Stimulated activated CD4-positive, alpha-beta T cell treated with anti-CD3 and anti-CD28 coated beads, Interleukin-2, amount 100 ng/mL, for 4 hours (primary cell): Measurements from ENCODE around the gene ZNF180.
"Not testable (repeated sequence)": the region's sequence is repeated elsewhere in the genome, so short reads cannot be mapped to it uniquely, and the experiment has no call there.

Experiments
- DNase-seq: peaks from one replicate; pipeline ENCODE4 v3.0.0-alpha.2; 2020; ENCODE audit warnings: low read depth

ZNF180 gene

DNA sequence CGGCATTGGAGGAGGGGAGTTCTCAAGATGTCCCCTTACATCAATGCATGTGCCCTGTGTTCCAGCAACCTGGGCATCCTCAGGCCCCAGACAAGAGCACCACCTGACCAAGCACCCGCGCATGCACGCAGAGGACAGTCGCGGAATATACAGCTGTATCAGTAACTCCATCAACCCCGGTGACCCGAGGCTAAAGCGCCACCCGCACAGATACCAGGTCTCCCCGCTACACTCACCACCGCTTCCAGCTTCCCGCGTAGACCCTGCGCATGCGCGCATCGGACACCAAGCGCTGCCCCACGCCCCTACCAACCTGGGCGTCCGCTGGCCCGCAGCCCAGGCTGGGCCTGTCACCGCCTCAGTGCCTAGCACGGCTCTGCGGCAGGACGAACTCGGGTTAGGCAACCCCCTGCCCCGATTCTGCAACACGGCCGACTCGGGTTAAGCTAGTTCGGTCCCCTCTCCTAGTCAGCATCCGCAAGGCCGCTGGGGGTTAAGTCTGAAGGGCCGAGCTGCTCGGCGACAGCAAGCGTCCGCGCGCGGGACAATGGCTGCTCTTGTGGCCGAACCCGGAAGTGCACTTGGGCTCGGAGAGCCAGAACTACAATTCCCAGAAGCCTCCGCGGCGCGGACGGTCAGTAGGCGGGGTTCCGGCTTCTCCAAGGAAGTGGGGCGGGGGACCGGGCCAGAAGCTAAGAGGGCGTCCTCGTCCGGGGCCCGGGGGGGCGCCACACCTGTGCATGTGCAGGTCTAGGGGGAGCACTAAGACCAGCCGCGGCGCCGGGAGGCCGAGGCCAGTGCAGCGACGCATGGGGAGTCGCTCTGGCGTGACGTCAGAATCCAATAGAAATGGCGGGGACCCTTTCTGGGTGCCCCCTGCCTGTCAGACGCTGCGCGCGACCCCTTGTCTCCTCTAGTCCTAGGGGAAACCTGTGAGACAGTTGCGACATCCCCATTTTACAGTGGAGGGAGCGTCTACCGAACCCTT is at the start of gene ZNF180:
TSS of gene ZNF180 (minus strand) at position 561 of the 988 bp plus-strand sequence. CDS start 3,188 bp downstream, outside the sequence.
- DNase-seq: peak; percentile 91

DNA sequence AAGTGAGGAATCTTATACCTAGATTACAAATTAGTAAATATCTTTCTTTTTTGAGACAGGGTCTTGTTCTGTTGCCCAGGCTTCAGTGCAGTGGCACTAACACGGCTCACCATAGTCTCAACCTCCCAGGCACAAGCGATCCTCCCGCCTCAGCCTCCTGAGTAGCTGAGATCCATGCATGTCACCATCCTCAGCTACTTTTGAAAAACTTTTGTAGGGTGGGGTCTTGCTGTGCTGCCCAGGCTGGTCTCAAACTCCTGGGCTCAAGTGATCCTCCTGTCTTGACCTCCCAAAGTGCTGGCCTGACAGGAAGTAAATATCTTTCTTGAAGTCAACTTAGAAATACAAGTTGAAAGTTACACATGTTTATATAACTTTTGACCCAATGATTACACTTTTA is 49.2 kb upstream of the ZNF180 start:
- no peak for DNase-seq

DNA sequence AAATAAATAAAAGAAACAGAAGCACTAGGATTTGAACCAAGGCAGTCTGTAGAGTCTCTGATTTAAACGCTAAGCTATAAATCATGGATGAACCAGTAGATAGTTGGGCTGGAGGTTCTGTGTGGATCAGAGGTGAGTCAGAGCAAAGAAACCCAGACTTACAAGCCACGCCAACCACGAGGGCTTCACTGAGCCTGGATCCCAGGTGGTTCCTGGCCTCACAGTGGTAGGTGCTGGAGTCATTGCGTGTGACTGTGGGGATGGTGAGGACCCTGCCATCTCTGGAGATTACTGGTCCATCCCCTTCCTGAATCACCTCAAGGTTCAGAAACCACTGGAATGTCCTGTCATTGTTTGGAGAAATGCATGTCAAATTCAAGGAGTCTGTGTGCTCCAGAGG is 48.4 kb upstream of the ZNF180 start:
- DNase-seq: no peak

DNA sequence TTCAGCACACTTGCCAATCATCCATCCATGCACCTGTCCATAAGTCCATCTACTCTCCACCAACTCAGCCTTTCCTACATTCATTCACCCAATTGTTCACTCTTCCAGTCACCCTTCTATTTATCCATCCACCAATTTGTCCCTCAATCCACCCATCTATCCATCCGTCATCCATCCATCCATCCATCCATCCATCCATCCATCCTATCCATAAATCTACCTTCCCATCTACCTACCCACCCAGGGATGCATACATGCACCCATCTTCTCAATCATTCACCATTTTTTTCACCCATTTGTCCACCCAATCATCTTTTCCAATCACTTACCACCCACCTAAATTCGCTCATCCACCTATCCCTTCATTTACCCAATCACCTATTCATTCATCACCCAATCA is 43.7 kb upstream of the ZNF180 start:
- no peak for DNase-seq

DNA sequence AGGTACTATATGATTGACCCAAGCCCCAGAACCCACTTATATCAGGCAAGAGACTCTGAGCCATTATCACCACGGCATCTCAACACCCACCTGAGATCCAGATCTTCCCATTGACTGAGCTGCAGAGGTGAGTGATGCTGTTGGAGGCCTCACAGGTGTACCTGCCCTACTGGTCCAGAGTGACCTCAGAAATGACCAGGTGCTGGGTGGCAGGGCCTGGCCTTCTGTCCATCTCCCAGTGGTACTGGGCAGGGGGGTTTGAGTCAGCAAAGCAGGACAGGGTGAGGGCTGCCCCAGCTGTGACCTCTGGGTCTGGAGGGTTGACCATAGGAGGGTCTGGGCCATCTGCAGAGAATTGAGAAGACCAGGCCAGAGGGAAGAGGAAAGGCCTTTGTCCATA is 42.3 kb upstream of the ZNF180 start:
- no peak for DNase-seq

DNA sequence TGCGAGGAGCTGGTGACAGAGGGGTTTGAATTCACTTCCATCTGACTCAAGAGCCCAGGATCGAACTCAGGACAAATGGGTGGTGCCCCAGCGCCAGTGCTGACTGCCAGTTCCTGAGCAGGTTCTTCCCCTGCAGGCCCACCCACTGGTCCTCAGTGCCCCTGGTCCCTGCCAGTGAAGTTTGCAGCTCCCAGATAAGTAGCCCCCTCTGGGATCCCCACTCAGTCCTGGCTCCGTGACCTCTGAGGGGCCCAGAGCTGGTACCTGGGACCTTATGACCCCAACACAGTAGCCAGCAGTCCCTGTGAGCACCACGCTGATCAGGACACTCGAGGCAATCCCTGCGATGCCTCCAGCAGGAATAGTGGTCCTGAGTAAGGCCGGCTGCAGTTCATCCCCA is 40.4 kb upstream of the ZNF180 start:
- DNase-seq: no peak

DNA sequence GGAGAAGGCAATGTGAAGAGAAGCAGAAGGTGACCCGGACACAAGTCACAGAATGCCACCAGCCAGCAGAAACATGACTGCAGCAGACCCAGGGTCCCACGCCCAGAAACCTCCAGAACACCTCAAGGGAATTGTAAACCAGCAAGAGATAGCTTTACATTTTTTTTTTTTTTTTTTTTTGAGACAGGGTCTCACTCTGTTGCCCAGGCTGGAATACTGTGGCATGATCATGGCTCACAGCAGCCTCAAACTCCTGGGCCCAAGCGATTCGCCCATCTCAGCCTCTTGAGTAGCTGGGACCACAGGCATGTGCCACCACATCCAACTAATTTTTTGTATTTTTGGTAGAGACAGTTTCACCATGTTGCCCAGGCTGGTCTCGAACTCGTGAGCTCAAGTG is 39.7 kb upstream of the ZNF180 start:
- no peak for DNase-seq

DNA sequence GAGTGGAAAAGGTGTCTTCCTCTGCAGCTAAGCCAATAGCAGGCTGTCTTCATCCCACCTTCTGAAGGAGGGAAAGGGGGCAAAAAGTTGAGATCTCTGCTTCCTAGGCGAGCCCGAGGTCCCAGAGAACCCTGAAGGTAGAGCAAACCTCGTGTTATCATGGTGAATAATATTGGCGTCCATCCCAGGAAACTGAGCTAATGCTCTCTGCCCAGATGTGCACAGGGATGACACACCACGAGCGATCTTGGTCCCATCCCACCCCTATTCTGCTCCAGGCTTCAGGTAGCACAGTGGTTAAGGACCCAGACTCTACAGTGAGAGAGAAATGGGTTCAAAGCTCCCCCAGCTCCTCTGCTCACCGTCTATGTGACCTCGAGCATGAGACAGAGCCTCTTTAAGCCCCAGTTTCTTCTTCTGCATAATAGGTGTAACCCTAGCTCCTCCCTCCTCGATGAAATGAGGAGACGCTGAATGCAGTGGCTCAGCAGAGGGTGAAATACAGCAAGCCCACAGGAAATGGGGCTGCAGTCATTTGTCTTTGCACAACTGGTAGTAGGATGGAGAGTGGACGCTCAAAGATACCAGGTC is 39.0 kb upstream of the ZNF180 start:
- DNase-seq: no peak

DNA sequence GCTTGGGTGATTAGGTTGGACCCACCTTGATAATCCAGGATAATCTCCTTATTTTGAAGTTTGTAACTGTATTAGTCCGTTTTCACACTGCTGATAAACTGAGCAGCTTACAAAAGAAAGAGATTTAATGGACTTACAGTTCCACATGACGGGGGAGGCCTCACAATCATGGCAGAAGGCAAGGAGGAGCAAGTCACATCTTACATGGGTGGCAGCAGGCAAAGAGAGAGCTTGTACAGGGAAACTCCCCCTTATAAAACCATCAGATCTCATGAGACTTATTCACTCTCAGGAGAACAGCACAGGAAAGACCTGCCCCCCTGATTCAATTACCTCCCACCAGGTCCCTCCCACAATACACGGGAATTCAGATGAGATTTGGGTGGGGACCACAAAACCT is 35.0 kb upstream of the ZNF180 start:
- DNase-seq: not testable (repeated sequence)

DNA sequence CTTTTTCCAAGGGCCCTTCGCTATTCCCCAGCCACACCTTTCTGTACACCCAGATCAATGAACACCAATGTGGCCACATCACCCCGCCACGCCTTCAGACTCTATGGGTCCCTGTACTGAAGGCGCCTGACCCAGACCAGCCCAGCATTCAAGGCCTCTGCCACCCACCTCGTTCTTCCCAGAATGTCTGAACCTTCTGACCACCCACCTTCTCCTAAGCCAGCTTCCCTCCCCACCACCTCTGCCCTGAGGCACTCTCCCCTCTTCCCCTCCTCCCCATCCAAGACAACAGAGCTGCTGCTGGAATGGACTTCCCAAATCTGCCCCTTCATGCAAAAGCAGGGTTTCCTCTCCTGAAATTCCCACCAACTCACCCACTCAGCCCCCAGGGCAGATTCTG is 32.5 kb upstream of the ZNF180 start:
- no peak for DNase-seq

DNA sequence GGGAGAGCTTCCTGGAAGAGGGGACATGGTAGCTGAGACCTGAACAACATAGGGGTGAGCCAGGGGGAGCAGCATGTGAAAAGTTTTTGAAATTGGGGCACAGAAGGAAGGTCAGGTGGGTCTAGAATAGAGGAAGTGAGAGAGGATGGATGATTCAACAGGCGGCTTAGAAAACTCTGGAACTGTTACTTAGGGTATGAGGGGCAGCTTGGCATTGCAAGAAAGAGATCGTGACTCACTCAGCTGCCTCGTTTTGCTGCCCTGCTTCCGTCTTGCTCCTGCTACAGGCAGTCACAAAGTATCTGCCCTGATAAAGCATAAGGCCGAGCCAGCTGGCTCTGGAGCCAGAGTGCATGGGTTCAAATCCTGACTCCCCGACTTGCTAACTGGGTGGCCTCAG is 30.5 kb upstream of the ZNF180 start:
- DNase-seq: no peak

DNA sequence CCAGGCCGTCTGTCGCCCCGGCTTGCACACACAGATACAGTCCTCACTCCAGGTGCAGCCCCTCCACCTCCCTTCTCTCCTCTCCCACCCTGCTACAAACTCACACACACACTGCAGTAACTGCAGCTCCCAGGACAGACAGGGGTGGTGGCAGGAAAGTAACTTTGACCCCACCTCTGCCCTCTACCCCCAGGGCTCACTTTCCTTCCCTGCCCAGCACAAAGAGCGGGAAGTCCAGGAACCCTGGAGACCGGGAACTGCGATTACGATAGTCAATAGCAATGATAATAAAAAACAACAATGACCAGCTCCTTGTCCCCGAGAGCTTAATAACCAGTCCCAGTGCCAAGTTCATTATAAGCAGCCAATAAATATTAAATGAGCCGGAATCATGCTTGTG is 29.2 kb upstream of the ZNF180 start, which contains the start of gene CEACAM20:
TSS of gene CEACAM20 (minus strand) at position 140 of the 400 bp plus-strand sequence. CDS start 166 bp downstream, outside the sequence.
- no peak for DNase-seq

DNA sequence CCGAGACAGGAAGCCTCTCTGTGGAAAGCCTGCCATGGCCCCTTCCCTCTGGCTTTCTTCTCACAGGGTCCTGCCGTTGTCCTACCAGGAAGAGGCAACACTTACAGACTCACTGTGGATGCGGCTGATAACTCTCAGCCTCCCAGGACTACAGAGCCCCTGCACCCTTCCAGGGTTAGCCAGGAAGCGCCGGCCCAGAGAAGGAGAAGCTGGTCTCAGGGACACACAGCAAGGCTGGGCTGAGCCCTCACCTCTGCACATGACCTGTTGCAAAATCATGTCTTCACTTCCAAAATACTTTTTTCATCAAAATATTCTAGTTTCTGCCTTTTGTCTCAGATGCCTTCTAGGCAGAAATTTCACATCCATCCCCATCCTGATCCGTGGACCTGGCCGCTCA is 27.2 kb upstream of the ZNF180 start:
- DNase-seq: no peak

DNA sequence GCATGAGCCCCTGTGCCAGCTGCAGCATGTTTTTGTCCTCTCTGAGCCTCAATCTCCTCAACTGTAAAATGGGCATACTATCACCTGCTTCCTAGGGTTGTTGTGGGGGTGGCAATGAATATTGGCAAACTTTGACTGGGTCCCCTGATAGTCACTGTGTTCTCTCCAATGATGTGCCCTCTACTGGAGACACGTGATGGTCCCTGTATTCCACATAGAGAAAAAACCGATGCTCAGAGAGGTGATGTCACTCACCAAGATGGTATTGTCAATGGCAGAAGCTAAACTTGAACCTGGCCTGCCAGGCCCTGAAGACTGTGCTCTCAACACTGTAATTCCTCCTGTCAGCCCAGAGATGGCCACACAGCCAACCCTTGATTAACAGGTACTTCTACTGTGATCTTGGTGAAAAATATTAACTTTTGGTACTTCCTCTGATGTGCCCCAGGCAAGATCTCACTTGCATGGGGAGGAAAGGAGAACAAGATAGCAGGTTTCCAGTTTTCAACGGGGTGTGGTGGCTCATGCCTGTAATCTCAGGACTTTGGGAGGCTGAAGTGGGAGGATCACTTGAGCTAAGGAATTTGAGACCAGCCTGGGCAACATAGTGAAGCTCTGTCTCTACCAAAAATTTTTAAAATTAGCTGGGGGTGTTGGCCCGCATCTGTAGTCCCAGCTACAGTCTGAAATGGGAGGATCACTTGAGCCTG is 25.6 kb upstream of the ZNF180 start:
- DNase-seq: no peak

DNA sequence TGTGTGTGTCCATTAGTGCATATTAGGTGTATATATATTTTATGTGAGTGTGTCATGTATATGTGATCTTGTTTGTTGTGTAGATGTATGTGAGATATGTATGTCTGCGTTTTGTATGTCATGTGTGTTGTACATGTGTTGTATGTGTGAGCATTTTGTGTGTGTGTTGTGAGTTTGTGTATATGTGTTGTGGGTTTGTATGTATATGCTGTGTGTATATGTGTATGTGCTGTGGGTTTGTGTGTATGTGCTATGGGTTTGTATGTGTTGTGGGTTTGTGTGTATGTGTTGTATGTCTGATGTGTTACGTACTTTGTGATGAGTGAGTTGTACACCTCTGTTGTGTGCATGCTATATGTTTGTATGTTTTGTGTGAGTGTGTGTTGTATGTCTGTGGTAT is 21.0 kb upstream of the ZNF180 start:
- DNase-seq: no peak

DNA sequence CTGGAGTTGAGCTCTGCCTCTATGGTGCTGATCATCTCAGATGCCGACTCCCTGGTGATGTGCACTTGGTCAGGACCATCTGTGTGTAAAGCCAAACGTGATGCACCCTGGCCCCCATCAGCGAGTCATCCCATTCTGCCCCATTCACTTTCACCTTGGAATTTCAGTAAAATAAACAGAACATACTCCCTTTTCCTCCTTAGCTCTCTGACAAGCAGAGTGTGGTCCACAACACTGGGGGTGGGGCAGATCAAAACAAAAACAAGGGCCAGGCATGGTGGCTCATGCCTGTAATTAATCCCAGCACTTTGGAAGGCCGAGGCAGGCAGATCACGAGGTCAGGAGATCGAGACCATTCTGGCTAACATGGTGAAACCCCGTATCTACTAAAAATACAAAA is 16.8 kb upstream of the ZNF180 start:
- DNase-seq: no peak

DNA sequence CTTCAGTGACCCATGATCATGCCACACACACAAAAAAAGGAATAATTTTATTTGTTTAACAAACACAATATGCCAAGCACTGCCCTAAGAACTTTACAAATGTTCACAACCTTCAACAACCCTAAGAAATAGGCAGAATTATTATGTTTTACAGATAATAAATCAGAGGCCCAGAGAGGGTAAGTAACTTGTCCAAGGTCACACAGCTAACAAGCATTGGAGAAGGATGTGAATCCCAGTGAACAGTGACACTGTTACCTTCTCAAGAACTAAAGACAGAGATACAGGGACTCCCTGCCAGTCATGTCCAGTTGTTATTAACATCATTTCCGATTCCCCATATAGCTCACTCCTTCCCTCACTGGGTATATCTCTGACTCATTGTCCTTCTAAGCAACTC is 15.6 kb upstream of the ZNF180 start:
- DNase-seq: no peak

DNA sequence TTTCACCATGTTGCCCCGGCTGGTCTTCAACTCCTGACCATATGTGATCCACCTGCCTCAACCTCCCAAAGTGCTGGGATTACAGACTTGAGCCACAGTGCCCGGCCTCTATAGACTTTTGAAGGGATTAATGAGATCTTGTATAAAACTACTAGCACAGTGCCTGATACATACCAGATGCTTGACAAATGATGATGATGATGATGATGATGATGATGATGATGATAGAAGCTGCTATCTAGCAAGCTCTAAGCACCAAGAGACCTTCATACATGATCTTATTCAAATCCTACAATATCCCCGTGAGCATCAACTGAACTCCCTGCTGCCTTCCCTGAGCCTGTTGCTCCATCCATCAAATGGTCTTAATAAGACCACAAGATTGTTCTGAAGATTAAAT is 14.7 kb upstream of the ZNF180 start:
- no peak for DNase-seq

DNA sequence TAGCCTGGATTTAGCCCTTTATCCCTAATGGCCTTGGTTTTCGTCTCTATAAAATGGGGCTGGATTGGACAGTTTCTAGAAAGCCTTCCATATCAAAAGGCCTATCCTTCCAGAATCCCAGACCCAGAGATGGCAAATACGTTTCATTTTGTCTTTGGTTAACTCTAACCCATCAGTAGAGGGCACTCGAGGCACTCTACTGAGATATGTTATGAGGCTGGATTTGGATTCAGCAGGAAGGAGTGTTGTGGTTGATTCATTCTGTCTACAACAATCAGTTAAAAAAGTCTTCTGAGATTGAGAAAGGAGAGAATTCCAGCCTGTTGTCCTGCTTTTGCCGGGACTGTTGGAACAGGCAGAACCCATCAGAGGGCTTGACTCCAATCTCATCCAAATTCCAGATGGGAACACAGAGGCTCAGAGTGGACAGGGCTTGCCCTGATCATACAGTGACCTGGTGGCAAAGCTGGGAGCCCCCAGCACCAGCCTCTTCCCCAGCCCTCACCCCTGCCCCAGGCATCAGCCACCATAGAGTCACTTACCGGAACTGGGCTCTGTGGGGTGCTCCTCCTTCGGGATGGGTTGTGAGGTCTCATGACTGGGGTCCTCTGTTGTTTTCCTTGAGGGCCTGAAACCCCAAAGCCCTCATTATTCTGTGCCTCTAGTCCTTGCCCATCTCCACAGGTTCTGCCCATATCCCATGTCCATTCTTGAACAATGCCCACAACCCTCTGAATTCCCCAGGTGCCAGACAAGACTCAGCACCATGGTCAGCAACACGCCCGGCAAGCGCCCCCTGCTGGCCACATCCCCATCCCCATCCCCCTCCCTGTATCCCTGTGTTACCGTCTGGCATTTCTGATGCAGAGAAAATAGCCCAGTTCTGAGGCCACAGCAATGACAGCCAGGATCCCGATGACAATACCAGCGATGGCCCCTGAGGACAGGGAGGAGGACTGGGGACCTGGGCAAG is 12.3 kb upstream of the ZNF180 start:
- DNase-seq: peak; percentile 2

DNA sequence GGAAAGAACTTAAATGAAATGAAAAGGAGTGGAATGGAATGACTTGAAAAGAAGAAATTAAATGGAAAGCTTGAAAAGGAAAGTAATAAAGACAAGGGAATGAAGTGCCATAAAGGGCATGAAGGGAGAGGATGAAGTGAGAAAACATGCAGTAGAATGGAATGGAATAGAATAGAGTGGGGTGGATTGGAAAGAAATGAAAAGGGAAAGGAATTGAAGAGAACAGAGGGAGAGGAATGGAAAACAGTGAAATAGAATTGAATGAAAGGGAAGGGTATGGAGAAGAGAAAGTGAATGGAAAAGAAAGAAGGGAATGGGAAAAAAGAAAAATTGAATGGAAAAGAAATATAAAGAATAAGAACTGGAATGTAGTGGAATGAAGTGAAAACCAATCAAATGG is 9.2 kb upstream of the ZNF180 start:
- DNase-seq: no peak

DNA sequence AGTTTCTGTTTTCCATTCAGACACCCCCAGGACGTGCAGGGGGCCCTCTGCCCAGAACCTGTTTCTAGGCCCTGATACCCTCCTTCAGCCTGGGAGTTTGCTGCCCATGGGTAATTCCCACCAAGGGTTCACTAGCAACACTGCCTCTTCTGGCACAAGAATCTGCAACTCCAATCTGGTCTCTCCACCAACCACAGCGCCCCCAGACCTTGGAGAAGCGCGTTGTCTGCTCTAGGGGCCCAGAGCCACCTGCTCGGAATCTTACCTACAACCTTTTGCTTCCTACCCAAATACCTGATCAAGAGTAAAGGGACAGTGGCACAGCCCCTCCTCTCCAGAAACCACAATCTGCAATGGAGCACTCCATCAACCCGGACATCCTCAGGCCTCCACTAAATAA is 763 bp downstream of the ZNF180 start:
- DNase-seq: no peak

DNA sequence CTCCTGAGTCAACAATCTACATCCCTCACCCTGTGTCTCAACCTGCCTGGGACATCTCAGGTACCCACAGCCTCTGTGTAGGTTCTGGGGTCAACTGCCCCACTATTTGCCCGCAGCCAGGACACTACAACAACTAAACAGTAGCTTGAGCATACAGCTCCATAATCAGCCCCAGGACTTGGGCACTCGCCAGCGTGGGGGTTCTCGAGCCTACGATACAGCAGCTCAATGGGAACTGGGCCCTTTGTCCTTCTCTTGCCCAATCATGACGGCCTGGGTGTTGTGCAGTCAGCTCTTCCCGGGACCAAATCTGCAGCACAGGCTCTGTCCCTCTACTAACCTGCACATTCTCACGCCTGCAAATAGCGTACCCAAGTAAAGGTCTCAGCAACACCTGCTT is 1.3 kb downstream of the ZNF180 start:
- no peak for DNase-seq
